GM21526 (cell line): ENCODE results near the gene ARAP2.
A peak's percentile ranks its signal among the peaks of the same experiment; 100 is the strongest.
"Not testable (repeated sequence)": the region's sequence is repeated elsewhere in the genome, so short reads cannot be mapped to it uniquely, and the experiment has no call there.

Source experiments
- ATAC-seq: cut with Tn5 transposase; IDR thresholded peaks from one replicate; pipeline ENCODE4 v1.9.1; 2021; ENCODE audit warnings: moderate library complexity; ENCODE audit not compliant: unreplicated experiment, low FRiP score

Gene ARAP2

DNA sequence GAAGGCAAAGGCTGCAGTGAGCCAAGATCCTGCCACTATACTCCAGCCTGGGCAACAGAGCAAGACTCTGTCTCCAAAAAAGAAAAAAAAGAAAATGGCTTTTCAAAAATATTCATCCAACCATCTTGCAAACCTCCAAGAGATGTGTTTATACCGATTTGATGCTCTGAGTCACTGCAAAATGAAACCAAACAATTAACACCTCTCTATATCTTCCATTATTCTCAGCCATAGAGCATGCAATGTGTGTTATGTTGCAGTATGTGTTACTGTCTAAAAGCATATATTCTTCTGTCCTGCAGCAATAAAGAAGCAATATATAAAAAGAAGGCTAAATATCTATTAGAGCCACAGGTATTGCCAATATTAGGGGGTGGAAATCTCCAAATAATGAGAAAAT lies 51.4 kb downstream of the ARAP2 start:
- ATAC-seq, result no peak

DNA sequence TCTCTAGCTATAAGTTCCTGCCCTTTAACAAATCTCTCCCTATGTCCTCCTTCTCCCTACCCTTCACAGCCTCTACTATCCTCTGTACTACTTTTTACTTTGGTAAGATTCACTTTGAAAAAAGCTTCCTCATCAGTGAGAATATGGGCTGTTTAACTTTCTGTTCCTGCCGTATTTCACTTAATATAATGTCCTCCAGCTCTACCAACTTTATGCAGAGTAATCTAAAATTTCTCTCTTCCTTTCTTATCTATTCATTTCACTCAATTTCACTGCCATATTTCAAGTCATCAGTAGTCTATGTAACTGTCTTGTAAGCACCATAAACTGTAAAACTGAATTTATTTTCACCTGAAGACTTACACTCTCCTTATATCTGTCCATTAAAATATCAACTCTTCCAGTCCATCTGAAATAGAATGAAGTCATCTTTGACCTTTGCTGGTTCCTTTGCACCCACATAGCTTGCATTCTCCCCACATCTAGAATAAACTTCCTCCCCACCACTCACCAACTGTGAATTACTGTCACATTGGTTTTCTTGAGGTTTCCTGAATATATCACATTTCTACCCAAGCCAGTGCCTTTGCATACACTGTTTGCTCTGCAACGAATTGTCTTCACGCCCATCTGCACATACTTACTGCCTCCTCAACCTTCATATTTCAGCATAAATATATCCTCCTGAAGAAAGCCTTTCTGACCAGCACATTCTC lies 54.6 kb downstream of the ARAP2 start:
- peak; percentile 76 for ATAC-seq

DNA sequence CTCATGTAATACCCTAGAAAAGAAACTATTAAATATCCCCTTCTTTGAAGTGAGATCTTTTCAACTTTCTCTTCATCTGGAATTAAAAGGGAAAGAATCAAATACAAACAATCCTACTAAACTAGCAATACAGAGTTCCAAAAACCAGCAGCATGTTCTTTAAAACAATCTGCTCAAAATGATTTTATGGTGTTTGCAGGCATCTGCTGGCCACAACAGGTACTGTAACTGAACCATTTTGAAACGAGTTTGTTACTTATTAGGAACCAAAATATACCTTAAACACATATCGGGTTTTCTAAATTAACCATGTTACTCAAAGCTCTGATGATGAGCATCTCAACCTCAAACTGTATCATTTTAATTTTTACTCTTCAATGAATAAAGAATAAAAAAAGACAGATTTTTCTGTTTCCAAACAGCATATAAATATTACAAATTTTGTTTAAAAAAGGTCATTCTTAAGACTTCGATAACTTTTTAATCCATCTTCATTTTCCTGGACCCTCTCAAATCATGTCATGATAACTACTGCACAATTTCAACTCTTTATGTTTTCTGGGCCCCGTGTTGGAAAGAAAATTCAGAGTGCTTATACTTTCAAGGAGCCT lies 56.5 kb downstream of the ARAP2 start:
- no peak for ATAC-seq

DNA sequence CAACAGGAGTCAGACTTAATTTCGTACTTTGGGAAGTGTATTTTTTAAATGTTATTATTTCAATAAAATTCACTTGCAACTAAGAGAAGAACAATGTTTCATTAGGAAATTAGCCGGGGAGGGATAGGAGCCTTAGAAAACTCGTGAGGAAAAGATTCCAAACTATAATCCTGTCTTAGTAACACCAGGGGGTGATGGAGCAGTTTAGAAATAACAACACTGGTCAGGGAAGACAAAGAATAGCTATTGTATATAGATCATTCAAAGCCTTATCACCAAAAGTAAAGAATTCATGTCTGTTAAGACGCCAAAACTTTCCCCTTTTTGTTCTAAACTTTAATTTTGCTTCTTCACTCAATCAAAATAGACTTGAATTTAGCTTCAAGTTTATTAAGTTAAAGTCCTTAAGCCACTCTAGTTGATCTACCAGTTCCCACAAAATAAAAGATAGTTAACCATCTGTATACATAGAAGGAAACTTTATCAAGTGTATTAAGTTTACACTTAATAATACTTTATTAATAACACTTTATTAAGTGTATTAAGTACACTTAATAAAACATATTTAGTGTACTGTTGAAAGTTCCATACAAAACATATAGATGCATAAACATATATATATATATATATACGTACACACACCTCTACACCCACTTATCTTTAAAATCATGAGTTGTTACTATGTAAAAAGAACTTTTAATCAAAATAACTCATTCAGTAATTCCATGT lies 60.5 kb downstream of the ARAP2 start:
- no peak for ATAC-seq

DNA sequence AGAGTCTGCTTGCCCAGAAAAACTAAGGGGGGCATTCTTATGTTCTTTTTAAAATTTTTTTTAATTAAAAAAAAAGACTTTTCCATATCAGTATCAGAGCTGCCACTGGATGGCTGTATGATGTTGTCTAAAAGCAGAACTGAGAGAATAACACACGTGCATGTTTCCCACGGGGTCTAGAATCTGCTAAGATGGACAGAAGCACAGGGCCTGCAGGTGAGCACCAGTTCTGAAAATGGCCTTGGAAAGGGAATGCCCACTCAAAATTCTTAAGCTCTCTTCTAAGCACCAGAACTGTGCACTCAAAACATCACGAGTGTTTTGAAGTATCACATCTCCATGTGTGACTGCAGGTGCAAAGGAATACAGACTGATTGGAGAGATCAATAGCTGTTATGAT lies 61.1 kb downstream of the ARAP2 start:
- peak; percentile 59 for ATAC-seq

DNA sequence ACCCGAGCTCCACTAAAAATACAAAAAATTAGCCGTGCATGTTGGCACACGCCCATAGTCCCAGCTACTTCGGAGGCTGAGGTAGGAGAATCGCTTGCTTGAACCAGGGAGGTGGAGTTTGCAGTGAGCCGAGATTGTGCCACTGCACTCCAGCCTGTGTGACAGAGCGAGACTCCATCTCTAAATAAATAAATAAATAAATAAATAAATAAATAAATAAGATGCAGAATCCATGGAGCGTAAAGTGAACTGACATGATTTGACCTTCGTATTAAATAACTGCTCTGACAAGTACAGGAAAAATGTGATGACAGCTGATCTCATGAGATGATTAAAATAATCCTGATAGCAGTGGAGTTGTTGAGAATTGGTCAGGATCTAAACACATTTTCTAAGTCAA lies 62.0 kb downstream of the ARAP2 start:
- ATAC-seq, result not testable (repeated sequence)

DNA sequence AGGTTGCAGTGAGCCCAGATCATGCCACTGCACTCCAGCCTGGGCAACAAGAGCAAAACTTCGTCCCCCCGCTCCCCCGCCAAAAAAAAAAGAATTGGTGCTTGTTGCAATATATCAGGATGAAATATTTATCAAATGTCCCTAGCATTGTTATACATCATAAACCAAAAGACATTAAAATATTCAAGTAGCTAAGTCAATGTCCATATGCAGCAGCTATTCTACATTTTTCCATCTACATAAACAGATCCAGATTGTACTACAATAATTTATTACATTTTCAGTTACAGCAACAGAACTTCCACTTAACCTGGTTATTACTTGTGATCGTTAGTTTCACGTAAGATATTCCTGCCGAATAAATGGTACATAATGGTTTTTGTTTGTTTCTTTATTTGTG lies 64.1 kb downstream of the ARAP2 start:
- no peak for ATAC-seq

DNA sequence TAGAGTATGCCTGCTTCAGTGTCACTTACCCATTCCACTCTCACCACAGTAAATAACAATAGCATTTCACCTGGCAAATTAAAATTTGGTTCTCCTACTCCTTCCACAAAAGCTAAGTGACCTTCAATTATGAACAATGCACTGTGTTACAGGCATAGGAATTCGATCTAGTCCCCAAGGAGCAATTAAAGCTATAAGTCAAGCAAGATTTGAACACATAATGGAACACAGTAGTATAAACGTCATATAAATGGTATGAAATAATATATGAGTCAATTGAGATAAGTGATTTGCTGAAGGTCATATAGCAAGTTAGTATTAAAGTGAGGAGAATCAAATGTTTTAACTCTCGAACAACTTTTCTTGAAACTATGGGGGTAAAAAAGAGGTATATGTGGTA lies 65.8 kb downstream of the ARAP2 start:
- no peak for ATAC-seq

DNA sequence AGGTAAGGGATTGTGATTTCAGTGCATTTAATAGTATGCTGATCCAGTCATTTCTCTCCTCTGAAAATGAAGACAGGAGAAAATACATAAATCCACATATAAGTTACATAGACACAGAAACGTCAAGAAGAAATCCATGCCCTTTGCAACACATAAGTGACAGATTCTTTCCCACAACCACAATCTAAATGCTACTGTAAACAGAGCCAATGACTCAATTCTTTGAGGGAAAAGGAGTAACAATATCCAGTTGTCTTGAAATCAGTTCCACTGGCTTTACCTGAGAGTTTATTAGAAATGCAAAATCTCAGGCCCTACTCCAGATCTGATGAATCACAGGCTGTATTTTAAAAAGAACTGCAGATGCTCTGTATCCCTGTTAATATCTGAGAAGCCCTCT lies 66.4 kb downstream of the ARAP2 start:
- no peak for ATAC-seq

DNA sequence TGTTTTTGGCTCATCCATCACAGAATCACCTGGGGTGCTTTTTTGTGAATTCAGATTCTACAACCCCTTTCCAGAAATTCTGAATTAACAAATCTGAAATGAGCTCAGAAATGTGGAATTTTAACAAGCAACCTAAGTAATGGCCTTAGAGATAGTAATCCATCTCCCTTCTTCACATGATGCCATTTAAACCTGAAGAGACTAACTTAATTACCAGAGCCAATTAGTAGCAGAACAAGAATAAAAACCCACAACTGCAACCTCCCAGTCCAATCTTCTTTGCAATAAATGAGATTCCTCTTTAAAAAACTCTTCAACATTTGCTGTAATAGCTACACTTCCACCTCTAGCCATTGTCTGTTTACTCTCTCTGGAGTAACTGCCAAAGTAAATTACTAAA lies 69.7 kb downstream of the ARAP2 start:
- ATAC-seq, result no peak

DNA sequence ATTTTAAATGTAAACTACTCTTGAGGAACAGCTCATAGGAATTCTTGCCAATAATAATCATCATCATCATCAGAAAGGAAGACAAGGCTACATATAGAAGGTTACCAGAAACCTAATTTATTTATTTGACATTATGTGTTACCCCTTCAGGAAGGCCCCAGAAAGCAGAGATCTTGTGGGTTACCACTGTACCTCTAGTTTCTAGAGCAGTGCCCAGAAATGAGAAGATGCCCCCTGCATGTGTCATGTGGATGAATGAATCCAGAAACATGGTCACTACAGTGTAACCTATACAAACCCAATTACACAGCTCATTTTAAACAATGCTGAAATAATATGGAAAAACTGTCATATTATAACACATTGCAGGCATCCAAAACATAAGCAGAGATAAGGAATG lies 70.4 kb downstream of the ARAP2 start:
- no peak for ATAC-seq

DNA sequence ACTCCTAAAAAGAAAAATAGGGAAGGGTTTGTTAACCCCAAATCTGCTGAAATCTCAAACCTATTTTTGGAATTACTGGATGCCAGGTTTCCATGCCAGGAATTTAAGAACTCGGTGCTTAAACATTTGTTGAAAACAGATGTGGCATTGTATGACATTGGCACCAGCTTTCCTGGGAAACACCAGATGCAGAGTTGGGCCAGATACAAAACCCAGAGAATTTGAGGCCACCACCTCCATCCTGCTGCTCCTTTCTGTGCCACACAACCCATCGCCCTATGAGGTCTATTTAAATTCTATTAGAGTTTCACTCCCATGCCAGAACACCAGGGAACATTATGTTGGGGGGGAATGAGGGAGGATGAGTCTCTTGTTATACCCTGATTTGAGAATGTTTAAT lies 71.7 kb downstream of the ARAP2 start:
- ATAC-seq, result no peak

DNA sequence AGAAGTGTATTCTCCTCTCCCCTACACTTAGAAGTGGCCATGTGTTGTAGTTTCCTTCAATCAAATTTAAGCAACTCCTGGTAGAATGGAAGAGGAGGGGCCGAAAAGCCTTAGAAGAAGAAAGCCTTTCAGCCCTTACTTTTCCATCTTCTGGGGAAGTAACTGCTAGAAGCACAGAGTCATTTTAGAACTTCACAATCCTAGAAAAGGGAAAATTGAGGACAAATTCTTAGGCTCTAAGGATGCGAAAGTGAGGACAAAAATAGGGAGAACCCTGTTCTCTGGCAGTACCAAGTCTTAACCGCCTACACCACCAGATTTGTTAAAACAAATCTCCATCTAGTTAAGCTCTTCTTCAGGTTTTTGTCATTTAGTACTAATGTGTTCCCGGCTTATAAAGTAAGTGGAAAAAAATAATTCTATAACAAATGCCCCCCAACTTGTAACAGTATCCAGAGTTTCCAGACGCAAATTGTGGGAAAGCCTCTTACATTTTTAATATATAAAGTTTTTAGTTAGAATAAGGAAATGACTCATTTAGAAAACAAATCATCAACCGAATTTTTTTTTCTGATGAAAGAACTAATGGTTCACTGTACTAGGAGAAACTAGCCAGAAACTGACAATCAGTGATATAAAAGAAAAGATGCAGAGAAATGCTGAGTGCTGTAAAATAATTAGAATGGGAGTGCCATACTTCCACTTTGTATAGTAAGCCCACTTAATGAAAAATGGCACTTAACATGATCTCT lies 76.0 kb downstream of the ARAP2 start:
- no peak for ATAC-seq

DNA sequence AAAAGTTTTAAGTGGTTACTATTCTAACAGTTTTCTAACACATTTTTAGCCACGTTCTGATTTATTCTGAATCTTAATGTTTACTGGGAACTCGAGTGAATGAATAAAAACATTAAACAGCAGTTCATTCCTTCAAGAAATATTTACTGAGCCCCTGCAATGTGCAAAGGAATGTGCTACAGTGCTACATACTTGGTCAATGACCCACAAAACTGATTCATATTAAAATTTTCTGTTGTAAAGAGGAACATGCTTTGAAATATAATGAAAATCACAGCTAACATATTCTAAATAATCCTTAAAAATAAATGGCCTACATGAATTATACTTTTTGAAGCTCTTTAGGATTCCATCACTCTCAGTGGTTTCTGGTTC lies 78.7 kb downstream of the ARAP2 start:
- ATAC-seq, result no peak

DNA sequence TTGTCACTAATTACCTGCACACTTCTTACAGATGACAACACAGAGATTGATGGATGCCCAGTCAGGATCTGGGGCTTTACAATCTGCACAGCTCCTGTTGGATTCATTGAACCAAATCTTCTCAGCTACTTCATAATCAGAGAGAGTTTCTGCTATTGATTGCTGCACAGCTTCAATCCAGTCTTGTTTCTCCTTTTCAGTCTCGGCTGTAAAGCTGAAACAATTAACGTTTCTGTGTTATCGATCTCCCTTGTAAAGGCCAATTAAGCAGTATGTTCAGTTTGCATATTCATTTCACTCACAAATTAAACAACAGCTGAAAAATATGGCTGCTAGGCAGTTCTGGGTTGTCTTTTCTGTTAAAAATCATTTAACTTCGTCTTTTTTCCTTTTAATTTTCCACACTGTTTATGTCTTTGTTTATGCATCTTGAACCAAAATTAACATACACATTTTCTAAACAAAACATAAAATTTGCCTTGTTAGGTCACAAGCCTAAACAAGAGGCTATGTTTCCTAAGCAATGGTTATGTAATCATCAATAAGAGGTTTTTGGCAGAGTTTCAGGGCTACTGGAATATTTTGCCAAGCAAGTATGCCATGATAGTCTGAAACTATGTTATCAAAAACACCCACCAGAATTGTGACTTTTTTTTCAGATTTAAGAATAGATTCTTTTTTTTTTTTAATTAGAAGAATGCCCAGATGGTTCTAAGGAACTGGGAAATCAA lies 79.2 kb downstream of the ARAP2 start:
- no peak for ATAC-seq

DNA sequence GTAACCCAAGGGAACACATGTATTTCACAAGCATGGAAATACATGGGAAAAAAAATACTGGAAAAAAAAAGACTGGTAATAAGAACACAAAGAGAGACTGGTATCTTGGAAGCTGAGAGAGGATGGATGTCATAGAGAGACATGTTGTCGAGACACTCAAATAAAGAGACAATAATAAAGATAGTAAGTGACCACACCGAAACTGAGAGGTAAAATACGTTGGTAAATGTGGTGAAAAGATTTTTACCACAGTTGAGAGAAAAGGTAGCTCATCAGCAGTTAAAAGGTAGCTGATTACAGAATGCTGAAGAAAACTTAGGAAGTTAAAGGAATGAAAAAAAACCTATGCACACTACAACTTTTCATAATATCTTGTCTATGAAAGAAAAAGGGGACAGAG lies 81.1 kb downstream of the ARAP2 start:
- ATAC-seq, result no peak

DNA sequence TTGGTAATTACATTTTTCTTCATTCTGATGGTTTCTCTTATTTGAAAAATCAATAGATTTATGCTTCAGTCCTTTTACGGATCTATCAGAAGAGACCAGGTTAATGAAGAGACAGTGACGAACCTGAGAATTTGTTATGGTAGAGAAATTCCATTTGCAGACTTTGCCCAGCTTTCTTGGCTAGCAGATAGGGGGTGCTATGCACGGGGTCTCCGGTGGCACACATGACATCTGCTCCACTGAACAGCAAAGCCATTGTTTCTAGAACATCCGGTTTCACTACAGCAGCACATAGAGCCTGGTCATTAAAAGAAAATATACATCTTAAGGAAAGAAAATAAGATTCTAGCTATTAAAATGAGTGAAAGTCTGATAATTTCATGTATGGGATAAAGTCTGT lies 85.1 kb downstream of the ARAP2 start:
- no peak for ATAC-seq

DNA sequence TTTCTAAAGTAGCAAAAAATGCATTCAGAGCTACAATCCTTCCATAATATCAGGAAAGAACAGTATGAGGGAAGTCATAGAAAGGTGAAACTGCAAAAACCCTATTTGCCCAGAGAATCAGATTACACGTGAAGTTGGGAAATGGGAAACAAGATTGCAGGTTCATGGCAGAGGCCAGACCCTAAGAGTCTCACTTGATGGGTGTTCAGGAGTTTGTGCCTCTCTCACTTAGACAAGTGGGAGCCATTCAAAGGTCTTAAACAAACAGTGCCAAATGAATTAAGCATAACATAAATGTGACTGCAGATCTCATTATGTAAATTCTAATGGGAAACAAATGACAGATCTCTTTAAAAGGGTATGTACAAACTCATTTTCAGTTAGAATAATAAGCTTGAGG lies 91.6 kb downstream of the ARAP2 start:
- ATAC-seq, result no peak

DNA sequence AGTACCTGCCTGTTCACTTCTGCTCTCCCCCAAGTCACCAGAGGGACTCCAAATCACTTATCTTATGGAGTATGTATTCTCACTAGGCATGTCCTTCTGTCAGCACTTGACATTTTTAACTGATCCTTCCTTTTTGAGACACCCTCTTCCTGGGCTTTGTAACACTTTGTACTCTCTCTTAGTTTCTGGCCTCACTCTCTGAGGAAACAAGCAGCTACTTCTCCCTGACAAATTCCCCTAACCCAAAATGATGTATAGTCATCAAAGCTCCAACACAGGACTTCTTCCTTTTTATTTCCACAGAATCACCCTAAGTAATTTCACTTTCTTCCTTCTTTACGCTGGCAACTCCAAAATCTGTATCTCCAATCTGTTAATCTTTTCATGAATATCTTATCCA lies 101.8 kb downstream of the ARAP2 start:
- no peak for ATAC-seq

DNA sequence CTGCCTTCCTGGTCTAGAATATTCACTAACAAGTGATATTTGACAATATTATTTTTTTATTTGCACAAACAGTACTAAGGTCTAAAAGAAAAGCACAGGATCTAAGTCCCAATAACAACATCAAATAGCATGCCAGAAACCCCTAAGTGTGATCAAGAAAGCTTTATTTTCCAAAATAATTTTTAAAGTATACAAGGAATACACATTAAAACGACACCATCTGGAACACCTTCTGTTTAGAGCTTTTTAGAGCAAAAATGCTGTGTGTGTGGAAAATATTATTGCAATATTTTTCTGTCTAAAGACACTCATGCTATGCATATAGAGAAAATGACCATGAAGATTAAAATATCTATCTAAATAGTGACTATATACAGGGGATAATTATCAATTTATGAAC lies 103.1 kb downstream of the ARAP2 start:
- ATAC-seq, result no peak

DNA sequence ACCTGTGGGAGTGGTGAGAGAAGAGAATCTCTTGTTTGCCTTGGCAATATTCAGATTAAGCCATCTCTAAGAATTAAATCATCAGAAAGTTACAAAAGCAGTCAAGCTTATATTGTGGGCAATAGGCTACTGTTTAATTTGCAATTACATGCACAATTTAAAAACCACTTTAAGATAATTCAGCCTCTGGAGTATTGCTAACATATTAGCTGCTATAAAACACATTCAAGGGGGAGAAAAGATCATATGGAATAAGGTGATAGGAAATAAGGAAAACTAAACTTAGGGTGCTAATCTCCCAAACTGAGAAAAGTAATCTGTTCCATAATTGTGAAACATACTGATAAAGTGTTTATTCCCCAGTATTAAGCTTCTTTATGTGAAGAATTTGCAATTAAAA lies 103.9 kb downstream of the ARAP2 start:
- ATAC-seq, result no peak
